Neural cell (in vitro differentiated cells): ENCODE measurements around the gene GSTT2B. TPM values are rescaled to one million over a fixed set of nuclear protein-coding genes. Genes with fewer than 3 reads are reported as not detected.

Source experiments
- H2AFZ ChIP-seq: fragments of 200-600, 300-800 bp; sonication (generic), shearing (Covaris generic); 2 replicates; pipeline ENCODE4 v1.6.0; 2014; ENCODE audit warnings: low read depth, mild to moderate bottlenecking, antibody characterized with exemption, low read length, moderate library complexity
- H3F3A ChIP-seq: fragments of 200-600 bp; shearing (Covaris generic); 2 replicates; pipeline ENCODE4 v1.6.1; 2016; ENCODE audit warnings: mild to moderate bottlenecking, moderate library complexity, mixed read lengths, antibody characterized with exemption, low read length; ENCODE audit not compliant: insufficient read depth, poor library complexity, severe bottlenecking
- H3K27ac ChIP-seq: fragments of 200-600, 300-800 bp; sonication (generic), shearing (Covaris generic); 2 replicates; pipeline ENCODE4 v1.5.1; 2014; ENCODE audit warnings: mild to moderate bottlenecking, low read length, moderate library complexity
- H3K27me3 ChIP-seq: fragments of 300-800, 200-600 bp; sonication (generic), shearing (Covaris generic); 2 replicates; pipeline ENCODE4 v1.6.0; 2014; ENCODE audit warnings: mild to moderate bottlenecking, low read depth, low read length, moderate library complexity; ENCODE audit not compliant: insufficient read depth
- H3K36me3 ChIP-seq: fragments of 300-800, 200-600 bp; sonication (generic), shearing (Covaris generic); 2 replicates; pipeline ENCODE4 v1.5.1; 2014; ENCODE audit warnings: mild to moderate bottlenecking, antibody characterized with exemption, low read length, moderate library complexity; ENCODE audit not compliant: insufficient read depth
- H3K4me2 ChIP-seq: fragments of 300-800, 200-600 bp; sonication (generic), shearing (Covaris generic); 2 replicates; pipeline ENCODE4 v1.6.0; 2014; ENCODE audit warnings: mild to moderate bottlenecking, low read length
- H3K4me3 ChIP-seq: fragments of 300-800, 200-600 bp; sonication (generic), shearing (Covaris generic); 2 replicates; pipeline ENCODE4 v1.5.1; 2014; ENCODE audit warnings: mild to moderate bottlenecking, low read length, moderate library complexity
- H3K79me2 ChIP-seq: fragments of 200-600 bp; shearing (Covaris generic); replicated peaks from 2 replicates; pipeline ENCODE4 v1.6.0; 2014; ENCODE audit warnings: mild to moderate bottlenecking, low read length, moderate library complexity; ENCODE audit not compliant: insufficient read depth
- H3K9ac ChIP-seq: fragments of 300-800, 200-600 bp; sonication (generic), shearing (Covaris generic); 2 replicates; pipeline ENCODE4 v1.6.1; 2016; ENCODE audit warnings: mild to moderate bottlenecking, low read length, mixed read lengths
- H3K9me2 ChIP-seq: fragments of 200-600 bp; shearing (Covaris generic); 2 replicates; pipeline ENCODE4 v1.6.1; 2016; ENCODE audit warnings: mild to moderate bottlenecking, low read length, mixed read lengths; ENCODE audit not compliant: insufficient read depth
- H3K9me3 ChIP-seq: fragments of 200-600, 300-800 bp; sonication (generic), shearing (Covaris generic); 2 replicates; pipeline ENCODE4 v1.6.1; 2016; ENCODE audit warnings: mild to moderate bottlenecking, mixed run types, low read length, moderate library complexity, mixed read lengths
- H4K20me1 ChIP-seq: fragments of 200-600 bp; shearing (Covaris generic); 2 replicates; pipeline ENCODE4 v1.6.1; 2016; ENCODE audit warnings: mild to moderate bottlenecking, mixed run types; ENCODE audit not compliant: insufficient read depth
- CTCF ChIP-seq: fragments of 450-650 bp; IDR thresholded peaks from 2 replicates; pipeline ENCODE4 v1.5.1; 2014; ENCODE audit warnings: antibody characterized with exemption, mild to moderate bottlenecking, moderate library complexity; ENCODE audit not compliant: poor library complexity, severe bottlenecking
- EP300 ChIP-seq: fragments of 450-650 bp; conservative IDR thresholded peaks from 2 replicates; pipeline ENCODE4 v1.6.1; 2014; ENCODE audit warnings: antibody characterized with exemption, mild to moderate bottlenecking, moderate library complexity; ENCODE audit not compliant: poor library complexity, severe bottlenecking
- EZH2 ChIP-seq: fragments of 200-600, 300-800 bp; shearing (Covaris generic), sonication (generic); IDR thresholded peaks from 2 replicates; pipeline ENCODE4 v1.6.1; 2014; ENCODE audit warnings: antibody characterized with exemption, low read length, borderline replicate concordance, mild to moderate bottlenecking; ENCODE audit not compliant: insufficient read depth, poor library complexity, severe bottlenecking
- MXI1 ChIP-seq: fragments of 450-650 bp; conservative IDR thresholded peaks from 2 replicates; pipeline ENCODE4 v1.6.1; 2014; ENCODE audit warnings: antibody characterized with exemption, mild to moderate bottlenecking; ENCODE audit not compliant: poor library complexity, severe bottlenecking
- POLR2AphosphoS5 ChIP-seq: IDR thresholded peaks from 2 replicates; pipeline ENCODE4 v1.6.1; 2012
- RAD21 ChIP-seq: fragments of 450-650 bp; conservative IDR thresholded peaks from 2 replicates; pipeline ENCODE4 v1.6.1; 2014; ENCODE audit warnings: antibody characterized with exemption, mild to moderate bottlenecking, moderate library complexity
- REST ChIP-seq: IDR thresholded peaks from 2 replicates; pipeline ENCODE4 v1.6.1; 2012; ENCODE audit warnings: borderline replicate concordance
- SMC3 ChIP-seq: fragments of 450-650 bp; conservative IDR thresholded peaks from 2 replicates; pipeline ENCODE4 v1.6.1; 2014; ENCODE audit warnings: antibody characterized with exemption, mild to moderate bottlenecking, moderate library complexity; ENCODE audit not compliant: poor library complexity
- TAF1 ChIP-seq: IDR thresholded peaks from 2 replicates; pipeline ENCODE4 v1.6.1; 2012; ENCODE audit warnings: low read depth
- polyA plus RNA-seq: library from polyadenylated mRNA; depleted of rRNA; stranded (reverse); fragments of >200 nt; gene quantifications from 2 replicates; pipeline ENCODE4 v1.2.3, GENCODE V29; 2014

Gene GSTT2B
- polyA plus RNA-seq, 1 donor from 2014 or later, result not detected

- TF ChIP-seq EP300 (no peak), RAD21 (no peak), TAF1 (no peak), EZH2 (no peak), MXI1 (no peak), CTCF (no peak), POLR2AphosphoS5 (no peak), REST (no peak), SMC3 (no peak)
- H3K4me3 ChIP-seq, result no peak within 1 kb of the TSS
Measured at GRCh38 chr22:24005201-24005600, 44.2 kb upstream of the GSTT2B start, which contains the start of gene GSTT4. Gene GSTT4 (minus strand): TSS chr22:24005453. CDS start chr22:24005356, 97 bp downstream.

GRCh38 chr22:24003887-24004286, 42.9 kb upstream of the GSTT2B start:
- Histone ChIP-seq H3K4me2 (no peak overlapping the region), H3K9me3 (no peaks in the 10 kb centered on the region), H4K20me1 (no peaks in the 10 kb centered on the region), H3K9me2 (no peaks in the 10 kb centered on the region), H3K27me3 (no peaks in the 10 kb centered on the region), H2AFZ (no peak overlapping the region), H3K79me2 (no peaks in the 10 kb centered on the region), H3F3A (no peaks in the 10 kb centered on the region), H3K9ac (no peak overlapping the region), H3K4me3 (no peak overlapping the region), H3K36me3 (no peaks in the 10 kb centered on the region), H3K27ac (no peak overlapping the region)
- TF ChIP-seq POLR2AphosphoS5, result no peak
- no peak for TF ChIP-seq REST
- TF ChIP-seq EZH2, result no peak
- TF ChIP-seq TAF1, result no peak
- TF ChIP-seq EP300, result no peak
- TF ChIP-seq MXI1, result no peak
- TF ChIP-seq SMC3, result no peak
- TF ChIP-seq RAD21, result no peak

More at GRCh38 chr22:24005201-24005600, 44.2 kb upstream of the GSTT2B start, which contains the start of gene GSTT4:
- Histone ChIP-seq H3K27ac (no peak within 1 kb of the TSS), H4K20me1 (no peaks in the 10 kb centered on the region), H3K4me2 (no peak within 1 kb of the TSS), H3K36me3 (no peaks in the 10 kb centered on the region), H3K9me3 (no peaks in the 10 kb centered on the region), H2AFZ (no peak within 1 kb of the TSS), H3K9ac (no peak within 1 kb of the TSS), H3F3A (no peaks in the 10 kb centered on the region), H3K79me2 (no peaks in the 10 kb centered on the region), H3K9me2 (no peaks in the 10 kb centered on the region), H3K27me3 (no peaks in the 10 kb centered on the region)
